Duodenal mucosa (tissue), 2 donors: ENCODE results near the gene PBX3.

Experiments
- H3K27ac ChIP-seq: one replicate; pipeline ENCODE4 v1.7.0; 2013; ENCODE audit warnings: low read depth, low read length
- H3K27me3 ChIP-seq, 2 donors: one replicate each; pipeline ENCODE4 v1.7.0; 2013; ENCODE audit warnings: low read length in 2 of 2, control low read depth in 1 of 2; ENCODE audit not compliant: insufficient read depth in 2 of 2, control insufficient read depth in 1 of 2
- H3K36me3 ChIP-seq, 2 donors: one replicate each; pipeline ENCODE4 v1.7.0; 2013; ENCODE audit warnings: low read length in 2 of 2, control low read depth in 1 of 2; ENCODE audit not compliant: insufficient read depth in 2 of 2, control insufficient read depth in 1 of 2
- H3K4me1 ChIP-seq, 2 donors: one replicate each; pipeline ENCODE4 v1.7.0; 2013; ENCODE audit warnings: low read length in 2 of 2, control low read depth in 1 of 2; ENCODE audit not compliant: insufficient read depth in 2 of 2, control insufficient read depth in 1 of 2
- H3K4me3 ChIP-seq, 2 donors: one replicate each; pipeline ENCODE4 v1.7.0; 2013; ENCODE audit warnings: low read length in 2 of 2, low read depth in 1 of 2
- H3K9ac ChIP-seq, 2 donors: one replicate each; pipeline ENCODE4 v1.7.0; 2013; ENCODE audit warnings: low read length in 2 of 2, low read depth in 1 of 2
- H3K9me3 ChIP-seq, 2 donors: one replicate each; pipeline ENCODE4 v1.7.0; 2013; ENCODE audit warnings: low read length in 2 of 2, control low read depth in 1 of 2; ENCODE audit not compliant: control insufficient read depth in 1 of 2

The PBX3 gene

GRCh38 chr9:125794708-125795107, 47.5 kb downstream of the PBX3 start:
- H3K9me3 ChIP-seq, result no peaks in the 10 kb centered on the region
- no peaks in the 10 kb centered on the region for H3K27me3 ChIP-seq
- no peaks in the 10 kb centered on the region for H3K36me3 ChIP-seq
- no peak overlapping the region for H3K4me3 ChIP-seq
- peaks cover 7 to 21% of the 10 kb centered on the region in 2 donors for H3K4me1 ChIP-seq
- H3K27ac ChIP-seq, result no peak overlapping the region
- no peak overlapping the region for H3K9ac ChIP-seq

GRCh38 chr9:125795970-125796596, 48.9 kb downstream of the PBX3 start:
- Histone ChIP-seq H3K36me3 (no peaks in the 10 kb centered on the region), H3K27ac (no peak overlapping the region)

GRCh38 chr9:125797930-125798329, 50.8 kb downstream of the PBX3 start:
- H3K9me3 ChIP-seq, result no peaks in the 10 kb centered on the region
- peaks cover 7 to 21% of the 10 kb centered on the region in 2 donors for H3K4me1 ChIP-seq
- no peak overlapping the region for H3K4me3 ChIP-seq
- H3K27ac ChIP-seq, result no peak overlapping the region
- H3K27me3 ChIP-seq, result no peaks in the 10 kb centered on the region
- no peaks in the 10 kb centered on the region for H3K36me3 ChIP-seq
- H3K9ac ChIP-seq, result no peak overlapping the region

More at GRCh38 chr9:125795970-125796596, 48.9 kb downstream of the PBX3 start:
- Histone ChIP-seq H3K4me1 (peaks cover 7 to 21% of the 10 kb centered on the region in 2 donors), H3K4me3 (no peak overlapping the region), H3K9ac (no peak overlapping the region), H3K9me3 (no peaks in the 10 kb centered on the region), H3K27me3 (no peaks in the 10 kb centered on the region)

GRCh38 chr9:125803526-125803925, 56.4 kb downstream of the PBX3 start:
- no peaks in the 10 kb centered on the region for H3K36me3 ChIP-seq
- H3K27ac ChIP-seq, result no peak overlapping the region
- no peak overlapping the region for H3K9ac ChIP-seq
- H3K9me3 ChIP-seq, result no peaks in the 10 kb centered on the region
- H3K4me1 ChIP-seq, result peaks cover 0 to under 1% of the 10 kb centered on the region in 2 donors
- no peaks in the 10 kb centered on the region for H3K27me3 ChIP-seq
- H3K4me3 ChIP-seq, result no peak overlapping the region

GRCh38 chr9:125805057-125805456, 57.9 kb downstream of the PBX3 start:
- H3K9me3 ChIP-seq, result no peaks in the 10 kb centered on the region
- H3K4me1 ChIP-seq, result no peaks in the 10 kb centered on the region
- H3K4me3 ChIP-seq, result no peak overlapping the region
- H3K27ac ChIP-seq, result no peak overlapping the region
- H3K36me3 ChIP-seq, result no peaks in the 10 kb centered on the region
- H3K9ac ChIP-seq, result no peak overlapping the region
- H3K27me3 ChIP-seq, result no peaks in the 10 kb centered on the region

GRCh38 chr9:125805586-125805985, 58.4 kb downstream of the PBX3 start:
- no peaks in the 10 kb centered on the region for H3K4me1 ChIP-seq
- H3K27ac ChIP-seq, result no peak overlapping the region
- H3K27me3 ChIP-seq, result no peaks in the 10 kb centered on the region
- no peak overlapping the region for H3K4me3 ChIP-seq
- no peak overlapping the region for H3K9ac ChIP-seq
- H3K36me3 ChIP-seq, result no peaks in the 10 kb centered on the region
- no peaks in the 10 kb centered on the region for H3K9me3 ChIP-seq

- Histone ChIP-seq H3K4me1 (no peaks in the 10 kb centered on the region), H3K4me3 (no peak overlapping the region), H3K36me3 (no peaks in the 10 kb centered on the region), H3K9me3 (no peaks in the 10 kb centered on the region), H3K27me3 (no peaks in the 10 kb centered on the region), H3K27ac (no peak overlapping the region), H3K9ac (no peak overlapping the region)
Measured at GRCh38 chr9:125807079-125807478, 59.9 kb downstream of the PBX3 start.

- Histone ChIP-seq H3K4me1 (no peaks in the 10 kb centered on the region), H3K36me3 (no peaks in the 10 kb centered on the region), H3K4me3 (no peak overlapping the region), H3K9me3 (no peaks in the 10 kb centered on the region), H3K27me3 (no peaks in the 10 kb centered on the region), H3K27ac (no peak overlapping the region), H3K9ac (no peak overlapping the region)
Measured at GRCh38 chr9:125810161-125810560, 63.0 kb downstream of the PBX3 start.

GRCh38 chr9:125811002-125811401, 63.8 kb downstream of the PBX3 start:
- Histone ChIP-seq H3K27me3 (no peaks in the 10 kb centered on the region), H3K36me3 (no peaks in the 10 kb centered on the region), H3K4me1 (no peaks in the 10 kb centered on the region), H3K4me3 (no peak overlapping the region), H3K9ac (no peak overlapping the region), H3K27ac (no peak overlapping the region), H3K9me3 (no peaks in the 10 kb centered on the region)

- H3K9me3 ChIP-seq, result no peaks in the 10 kb centered on the region
- no peaks in the 10 kb centered on the region for H3K36me3 ChIP-seq
- no peak overlapping the region for H3K27ac ChIP-seq
- H3K4me1 ChIP-seq, result no peaks in the 10 kb centered on the region
- no peaks in the 10 kb centered on the region for H3K27me3 ChIP-seq
- no peak overlapping the region for H3K9ac ChIP-seq
- no peak overlapping the region for H3K4me3 ChIP-seq
Measured at GRCh38 chr9:125812403-125812802, 65.2 kb downstream of the PBX3 start.

GRCh38 chr9:125815568-125815967, 68.4 kb downstream of the PBX3 start:
- Histone ChIP-seq H3K27me3 (no peaks in the 10 kb centered on the region), H3K4me1 (no peaks in the 10 kb centered on the region), H3K9me3 (no peaks in the 10 kb centered on the region), H3K27ac (no peak overlapping the region), H3K36me3 (no peaks in the 10 kb centered on the region), H3K9ac (no peak overlapping the region), H3K4me3 (no peak overlapping the region)
